Stomach (tissue), 4 donors: Measurements from ENCODE around the gene PLXNA2.

Experiments used
- EP300 ChIP-seq: sonication (generic); formaldehyde crosslinking; IDR thresholded peaks from one replicate; pipeline ENCODE4 v1.6.1; 2017; ENCODE audit warnings: antibody characterized with exemption
- POLR2A ChIP-seq, 4 donors: fragments of 450-650 bp; IDR thresholded peaks; one replicate each; pipeline ENCODE4 v1.6.1; 2016; ENCODE audit warnings: antibody characterized with exemption in 4 of 4, control low read depth in 2 of 4, mild to moderate bottlenecking in 1 of 4, moderate library complexity in 1 of 4
- TF ChIP-seq, protein P1 (sequence below), 7 experiments: fragments of 450-650 bp in 4 of 7; fragments of 200-600 bp in 3 of 7; sonication (generic) in 3 of 7; IDR thresholded peaks; one replicate each; pipeline ENCODE4 v1.5.1; 2016 to 2019; ENCODE audit warnings: antibody characterized with exemption in 7 of 7, control low read depth in 2 of 7, mild to moderate bottlenecking in 1 of 7

GRCh38 chr1:208085655-208086515 lies 158.3 kb downstream of the PLXNA2 start:
- no peak for TF ChIP-seq POLR2A (IDR thresholded peaks at IDR 0.05)
- TF ChIP-seq, protein P1, sequence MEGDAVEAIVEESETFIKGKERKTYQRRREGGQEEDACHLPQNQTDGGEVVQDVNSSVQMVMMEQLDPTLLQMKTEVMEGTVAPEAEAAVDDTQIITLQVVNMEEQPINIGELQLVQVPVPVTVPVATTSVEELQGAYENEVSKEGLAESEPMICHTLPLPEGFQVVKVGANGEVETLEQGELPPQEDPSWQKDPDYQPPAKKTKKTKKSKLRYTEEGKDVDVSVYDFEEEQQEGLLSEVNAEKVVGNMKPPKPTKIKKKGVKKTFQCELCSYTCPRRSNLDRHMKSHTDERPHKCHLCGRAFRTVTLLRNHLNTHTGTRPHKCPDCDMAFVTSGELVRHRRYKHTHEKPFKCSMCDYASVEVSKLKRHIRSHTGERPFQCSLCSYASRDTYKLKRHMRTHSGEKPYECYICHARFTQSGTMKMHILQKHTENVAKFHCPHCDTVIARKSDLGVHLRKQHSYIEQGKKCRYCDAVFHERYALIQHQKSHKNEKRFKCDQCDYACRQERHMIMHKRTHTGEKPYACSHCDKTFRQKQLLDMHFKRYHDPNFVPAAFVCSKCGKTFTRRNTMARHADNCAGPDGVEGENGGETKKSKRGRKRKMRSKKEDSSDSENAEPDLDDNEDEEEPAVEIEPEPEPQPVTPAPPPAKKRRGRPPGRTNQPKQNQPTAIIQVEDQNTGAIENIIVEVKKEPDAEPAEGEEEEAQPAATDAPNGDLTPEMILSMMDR (IDR thresholded peaks at IDR 0.05), result no peak
- no peak for TF ChIP-seq EP300
